IMR-90 (cell line): ENCODE measurements around the gene TAF8. TPM values are rescaled to one million over a fixed set of nuclear protein-coding genes. Genes with fewer than 3 reads are reported as not detected.

ENCODE experiments used
- ATAC-seq: fragments of 200-7000 bp; cut with Tn5 transposase; 2 replicates; pipeline ENCODE4 v1.9.1; 2020; ENCODE audit warnings: low read depth, mild to moderate bottlenecking, moderate library complexity
- BruUV-seq: library from RNA; stranded (reverse); fragments of 400-500 nt; replicated peaks from 2 replicates; lab custom pipeline; 2021; lab: Mats Ljungman, UMichigan
- CTCF ChIA-PET: fragments of 300-600 bp; formaldehyde crosslinking; extraction: SDS; loops from one replicate; lab custom pipeline; 2021; ENCODE audit warnings: antibody characterized with exemption; lab: Yijun Ruan, JAX
- POLR2A ChIA-PET: fragments of 300-600 bp; sonication (Branson Sonifier 250); formaldehyde crosslinking; loops from one replicate; lab custom pipeline; 2022; ENCODE audit warnings: antibody characterized with exemption; ENCODE audit not compliant: unreplicated experiment; lab: Charles Lee
- DNase-seq: peaks from one replicate; pipeline ENCODE4 v3.0.0; 2013
- H2AFZ ChIP-seq: replicated peaks from 2 replicates; pipeline ENCODE3; 2013; ENCODE audit warnings: low read length, mild to moderate bottlenecking; ENCODE audit not compliant: poor library complexity
- H2AK5ac ChIP-seq: 2 replicates; pipeline ENCODE4 v1.6.1; 2013; ENCODE audit warnings: low read depth, low read length, inconsistent platforms
- H2AK9ac ChIP-seq: replicated peaks from 2 replicates; pipeline ENCODE3; 2013; ENCODE audit warnings: mild to moderate bottlenecking, low read depth, low read length, moderate library complexity; ENCODE audit not compliant: poor library complexity
- H2BK120ac ChIP-seq: 2 replicates; pipeline ENCODE4 v1.6.1; 2013; ENCODE audit warnings: low read depth, low read length, inconsistent platforms
- H2BK15ac ChIP-seq: 3 replicates; pipeline ENCODE4 v1.6.1; 2013; ENCODE audit warnings: low read depth, low read length, inconsistent platforms
- H2BK20ac ChIP-seq: 2 replicates; pipeline ENCODE4 v1.6.1; 2013; ENCODE audit warnings: low read depth, mild to moderate bottlenecking, inconsistent platforms, low read length, moderate library complexity
- H2BK5ac ChIP-seq: 2 replicates; pipeline ENCODE4 v1.6.1; 2013; ENCODE audit warnings: mild to moderate bottlenecking, low read depth, low read length, inconsistent platforms; ENCODE audit not compliant: poor library complexity, severe bottlenecking
- H3K14ac ChIP-seq: replicated peaks from 2 replicates; pipeline ENCODE4 v1.6.1; 2013; ENCODE audit warnings: low read depth, low read length, inconsistent platforms
- H3K18ac ChIP-seq: 2 replicates; pipeline ENCODE4 v1.6.1; 2013; ENCODE audit warnings: low read depth, low read length, control low read depth
- H3K23ac ChIP-seq: 2 replicates; pipeline ENCODE4 v1.6.1; 2013; ENCODE audit warnings: low read depth, low read length, inconsistent platforms
- H3K27ac ChIP-seq: 2 replicates; pipeline ENCODE4 v1.5.1; 2013; ENCODE audit warnings: mild to moderate bottlenecking, control low read depth, low read length; ENCODE audit not compliant: insufficient read depth
- H3K27me3 ChIP-seq: 2 replicates; pipeline ENCODE4 v1.6.1; 2013; ENCODE audit warnings: low read length; ENCODE audit not compliant: control insufficient read depth, insufficient read depth
- H3K36me3 ChIP-seq: 2 replicates; pipeline ENCODE4 v1.6.1; 2013; ENCODE audit warnings: low read length, mixed read lengths; ENCODE audit not compliant: control insufficient read depth, insufficient read depth
- H3K4ac ChIP-seq: 2 replicates; pipeline ENCODE4 v1.6.1; 2013; ENCODE audit warnings: low read depth, low read length, inconsistent platforms
- H3K4me1 ChIP-seq: 2 replicates; pipeline ENCODE4 v1.6.1; 2013; ENCODE audit warnings: low read length, mixed read lengths; ENCODE audit not compliant: control insufficient read depth, insufficient read depth
- H3K4me2 ChIP-seq: 2 replicates; pipeline ENCODE4 v1.6.1; 2013; ENCODE audit warnings: low read depth, mild to moderate bottlenecking, control low read depth, low read length, moderate library complexity
- H3K4me3 ChIP-seq: 2 replicates; pipeline ENCODE4 v1.5.1; 2013; ENCODE audit warnings: low read depth, mild to moderate bottlenecking, control low read depth, low read length, moderate library complexity; ENCODE audit not compliant: insufficient read depth
- H3K56ac ChIP-seq: 2 replicates; pipeline ENCODE4 v1.6.1; 2013; ENCODE audit warnings: low read length, inconsistent platforms; ENCODE audit not compliant: insufficient read depth; ENCODE audit errors: extremely low read depth
- H3K79me1 ChIP-seq, 2 experiments: 2 replicates each; pipeline ENCODE4 v1.6.1; 2013; ENCODE audit warnings: low read length in 2 of 2, inconsistent platforms in 1 of 2, low read depth in 1 of 2
- H3K9ac ChIP-seq: 2 replicates; pipeline ENCODE4 v1.6.1; 2013; ENCODE audit warnings: low read depth, low read length, control low read depth
- H3K9me1 ChIP-seq: 2 replicates; pipeline ENCODE4 v1.6.1; 2013; ENCODE audit warnings: low read length, inconsistent platforms; ENCODE audit not compliant: insufficient read depth
- H3K9me3 ChIP-seq: 2 replicates; pipeline ENCODE4 v1.6.1; 2013; ENCODE audit warnings: low read length; ENCODE audit not compliant: control insufficient read depth, insufficient read depth
- H4K20me1 ChIP-seq: 2 replicates; pipeline ENCODE4 v1.6.1; 2013; ENCODE audit warnings: low read length, inconsistent platforms; ENCODE audit not compliant: insufficient read depth
- H4K5ac ChIP-seq: 2 replicates; pipeline ENCODE4 v1.6.1; 2013; ENCODE audit warnings: mild to moderate bottlenecking, low read depth, low read length, control low read depth
- H4K8ac ChIP-seq, 2 experiments: 2 replicates each; pipeline ENCODE4 v1.6.1; 2013; ENCODE audit warnings: low read depth in 2 of 2, low read length in 2 of 2, control low read depth in 1 of 2, inconsistent platforms in 1 of 2
- H4K91ac ChIP-seq: 2 replicates; pipeline ENCODE4 v1.6.1; 2013; ENCODE audit warnings: low read depth, low read length, inconsistent platforms; ENCODE audit not compliant: insufficient read depth
- CEBPB ChIP-seq: IDR thresholded peaks from 2 replicates; pipeline ENCODE4 v1.6.1; 2012; ENCODE audit warnings: low read depth, low read length, improper control_type of control experiment
- FOS ChIP-seq: fragments of 150-350 bp; IDR thresholded peaks from 2 replicates; pipeline ENCODE4 v1.6.1; 2016; ENCODE audit warnings: low read depth, low read length
- MAFK ChIP-seq: IDR thresholded peaks from 2 replicates; pipeline ENCODE4 v1.6.1; 2012; ENCODE audit warnings: low read depth, low read length, improper control_type of control experiment
- MAZ ChIP-seq: IDR thresholded peaks from 2 replicates; pipeline ENCODE4 v1.6.1; 2012; ENCODE audit warnings: low read depth, mild to moderate bottlenecking, low read length, improper control_type of control experiment, moderate library complexity, borderline replicate concordance
- MXI1 ChIP-seq: IDR thresholded peaks from 2 replicates; pipeline ENCODE4 v1.6.1; 2012; ENCODE audit warnings: low read depth, mild to moderate bottlenecking, low read length, moderate library complexity, borderline replicate concordance
- NFE2L2 ChIP-seq: fragments of 150-350 bp; IDR thresholded peaks from 2 replicates; pipeline ENCODE4 v1.6.1; 2016; ENCODE audit warnings: low read depth, mild to moderate bottlenecking, low read length
- POLR2A ChIP-seq: IDR thresholded peaks from 2 replicates; pipeline ENCODE4 v1.6.1; 2012; ENCODE audit warnings: mild to moderate bottlenecking, low read depth, low read length
- RAD21 ChIP-seq: IDR thresholded peaks from 2 replicates; pipeline ENCODE4 v1.6.1; 2012; ENCODE audit warnings: low read length, improper control_type of control experiment
- RCOR1 ChIP-seq: IDR thresholded peaks from 2 replicates; pipeline ENCODE4 v1.6.1; 2012; ENCODE audit warnings: mild to moderate bottlenecking, low read length, improper control_type of control experiment; ENCODE audit not compliant: insufficient replicate concordance
- RFX5 ChIP-seq: IDR thresholded peaks from 2 replicates; pipeline ENCODE4 v1.8.0; 2012; ENCODE audit warnings: low read depth, mild to moderate bottlenecking, low read length, moderate library complexity
- SMC3 ChIP-seq: fragments of 150-350 bp; IDR thresholded peaks from 2 replicates; pipeline ENCODE4 v1.6.1; 2016; ENCODE audit warnings: low read depth, mild to moderate bottlenecking, antibody characterized with exemption, low read length, moderate library complexity
- USF2 ChIP-seq: fragments of 150-350 bp; IDR thresholded peaks from 2 replicates; pipeline ENCODE4 v1.6.1; 2017; ENCODE audit warnings: mild to moderate bottlenecking, antibody characterized with exemption, low read length, low read depth
- WGBS, 2 experiments: methylation state at CpG; one replicate each; pipeline versions ENCODE4 v1.1.5 to v1.1.7; 2013; ENCODE audit warnings: missing lambda C conversion rate in 2 of 2; ENCODE audit not compliant: insufficient read length in 1 of 2; ENCODE audit errors: extremely low coverage in 2 of 2; 5-methylcytosine and 5-hydroxymethylcytosine counted together
- dilution Hi-C: fragments of 300-500 bp; cut with HindIII; formaldehyde crosslinking; loops from one replicate; pipeline ENCODE4 v1.14.3; 2018; ENCODE audit warnings: low sequenced_read_pairs; ENCODE audit not compliant: unreplicated experiment
- in situ Hi-C: fragments of 300-500 bp; cut with MboI; formaldehyde crosslinking; loops from 3 replicates; pipeline ENCODE4 v1.14.3; 2019; ENCODE audit warnings: low sequenced_read_pairs, inconsistent platforms, mixed read lengths
- intact Hi-C: fragments of 100-400 bp; cut with micrococcal nuclease; formaldehyde crosslinking; loops from 2 replicates; pipeline ENCODE4 v1.10.0; 2022
- polyA plus RNA-seq, 3 experiments: library from polyadenylated mRNA; depleted of rRNA; stranded (reverse); fragments of >200 nt; gene quantifications; 2 replicates each; pipeline ENCODE4 v1.2.3, GENCODE V29; 2012; ENCODE audit warnings: low replicate concordance in 1 of 3
- total RNA-seq: library from RNA; depleted of rRNA; stranded (reverse); fragments of >200 nt; gene quantifications from 2 replicates; pipeline ENCODE4 v1.2.3, GENCODE V29; 2012
- TF ChIP-seq, protein P1 (sequence below): fragments of 150-350 bp; IDR thresholded peaks from 2 replicates; pipeline ENCODE4 v1.6.1; 2016; ENCODE audit warnings: low read depth, mild to moderate bottlenecking, low read length, moderate library complexity, borderline replicate concordance
- TF ChIP-seq, protein P2 (sequence below): conservative IDR thresholded peaks from 2 replicates; pipeline ENCODE4 v1.5.1; 2012; ENCODE audit warnings: mild to moderate bottlenecking, low read depth, low read length, improper control_type of control experiment

Gene TAF8
- total and polyA plus RNA-seq, 2 of the 4 experiments (the other 2 are of a cell fraction): 14.3 to 22.8 TPM

DNA sequence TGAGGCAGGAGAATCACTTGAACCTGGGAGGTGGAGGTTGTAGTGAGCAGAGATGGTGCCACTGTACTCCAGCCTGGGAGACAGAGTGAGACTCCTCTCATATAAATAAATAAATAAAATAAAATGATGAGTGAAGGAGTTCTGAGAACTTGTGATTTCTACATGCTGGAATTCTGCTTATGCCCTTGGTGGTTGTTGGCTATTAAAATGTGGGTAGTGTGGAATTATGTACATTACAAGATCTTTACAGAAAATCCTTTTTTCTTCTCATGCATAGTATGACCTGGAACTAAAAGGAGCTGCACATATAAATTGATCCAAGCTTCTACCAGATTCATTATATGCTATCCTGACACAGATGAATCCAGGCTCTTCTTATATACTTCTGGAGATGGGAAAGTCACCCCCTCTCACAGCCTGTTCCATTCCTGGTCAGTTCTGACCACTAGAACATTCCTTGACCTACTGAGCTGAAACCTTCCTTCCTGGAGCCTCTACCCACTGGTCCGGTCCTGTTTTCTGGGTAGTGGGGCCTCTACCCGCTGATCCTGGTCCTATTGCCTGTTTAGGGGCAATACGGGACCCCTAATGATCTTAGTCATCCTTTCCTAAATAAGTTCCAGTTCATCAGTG is 37.7 kb upstream of the TAF8 start:
- 100% methylated on average over 1 of the region's 3 CpGs; no CpG with 5 or more reads in 1 of the 2 experiments for WGBS, 2 experiments
- Histone ChIP-seq H2AK5ac (no peak overlapping the region), H3K4me1 (peaks cover 12% of the 10 kb centered on the region), H3K4me2 (0 out of 2 replicates have a peak overlapping the region, but pooled peaks have one; percentile 37), H3K79me1 (no peaks in the 10 kb centered on the region), H2AK9ac (no peak overlapping the region), H3K27ac (no peak overlapping the region), H2AFZ (peak overlapping the region; percentile 54), H3K18ac (no peak overlapping the region; the same call in 1 of the 2 replicates), H3K4ac (no peak overlapping the region), H3K36me3 (no peaks in the 10 kb centered on the region), H3K23ac (no peak overlapping the region), H3K27me3 (no peaks in the 10 kb centered on the region), H4K8ac (0 out of 4 replicates have a peak overlapping the region, but pooled peaks of 1 of the 2 experiments have one; percentile 34), H4K91ac (no peak overlapping the region), H2BK120ac (no peak overlapping the region), H3K9ac (no peak overlapping the region), H3K14ac (peak overlapping the region; percentile 58; the same call in 1 of the 2 replicates), H4K20me1 (peaks cover 3% of the 10 kb centered on the region; the same call in 1 of the 2 replicates), H2BK20ac (peak overlapping the region; percentile 21; the same call in 1 of the 2 replicates), H3K4me3 (no peak overlapping the region), H3K56ac (no peak overlapping the region), H3K9me3 (no peaks in the 10 kb centered on the region), H4K5ac (no peak overlapping the region; the same call in 1 of the 2 replicates), H3K9me1 (peaks cover 6% of the 10 kb centered on the region; the same call in 1 of the 2 replicates), H2BK5ac (peak overlapping the region; percentile 56), H2BK15ac (no peak overlapping the region; the same call in 2 of the 3 replicates)
- dilution Hi-C loops: no loop called here
- in situ Hi-C loops: no loop called here
- TSS peak; percentile 29 for BruUV-seq
- peak; percentile 15 for ATAC-seq
- no peak for TF ChIP-seq NFE2L2
- TF ChIP-seq FOS: no peak
- no peak for TF ChIP-seq RFX5
- TF ChIP-seq, protein P1, sequence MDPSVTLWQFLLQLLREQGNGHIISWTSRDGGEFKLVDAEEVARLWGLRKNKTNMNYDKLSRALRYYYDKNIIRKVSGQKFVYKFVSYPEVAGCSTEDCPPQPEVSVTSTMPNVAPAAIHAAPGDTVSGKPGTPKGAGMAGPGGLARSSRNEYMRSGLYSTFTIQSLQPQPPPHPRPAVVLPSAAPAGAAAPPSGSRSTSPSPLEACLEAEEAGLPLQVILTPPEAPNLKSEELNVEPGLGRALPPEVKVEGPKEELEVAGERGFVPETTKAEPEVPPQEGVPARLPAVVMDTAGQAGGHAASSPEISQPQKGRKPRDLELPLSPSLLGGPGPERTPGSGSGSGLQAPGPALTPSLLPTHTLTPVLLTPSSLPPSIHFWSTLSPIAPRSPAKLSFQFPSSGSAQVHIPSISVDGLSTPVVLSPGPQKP: no peak
- no peak for TF ChIP-seq MAFK
- no peak for TF ChIP-seq RAD21
- no peak for TF ChIP-seq MAZ
- TF ChIP-seq, protein P2, sequence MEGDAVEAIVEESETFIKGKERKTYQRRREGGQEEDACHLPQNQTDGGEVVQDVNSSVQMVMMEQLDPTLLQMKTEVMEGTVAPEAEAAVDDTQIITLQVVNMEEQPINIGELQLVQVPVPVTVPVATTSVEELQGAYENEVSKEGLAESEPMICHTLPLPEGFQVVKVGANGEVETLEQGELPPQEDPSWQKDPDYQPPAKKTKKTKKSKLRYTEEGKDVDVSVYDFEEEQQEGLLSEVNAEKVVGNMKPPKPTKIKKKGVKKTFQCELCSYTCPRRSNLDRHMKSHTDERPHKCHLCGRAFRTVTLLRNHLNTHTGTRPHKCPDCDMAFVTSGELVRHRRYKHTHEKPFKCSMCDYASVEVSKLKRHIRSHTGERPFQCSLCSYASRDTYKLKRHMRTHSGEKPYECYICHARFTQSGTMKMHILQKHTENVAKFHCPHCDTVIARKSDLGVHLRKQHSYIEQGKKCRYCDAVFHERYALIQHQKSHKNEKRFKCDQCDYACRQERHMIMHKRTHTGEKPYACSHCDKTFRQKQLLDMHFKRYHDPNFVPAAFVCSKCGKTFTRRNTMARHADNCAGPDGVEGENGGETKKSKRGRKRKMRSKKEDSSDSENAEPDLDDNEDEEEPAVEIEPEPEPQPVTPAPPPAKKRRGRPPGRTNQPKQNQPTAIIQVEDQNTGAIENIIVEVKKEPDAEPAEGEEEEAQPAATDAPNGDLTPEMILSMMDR: no peak
- TF ChIP-seq POLR2A: no peak
- TF ChIP-seq SMC3: no peak
- TF ChIP-seq RCOR1: no peak
- TF ChIP-seq USF2: no peak
- TF ChIP-seq CEBPB: no peak
- TF ChIP-seq MXI1: no peak
- ChIA-PET POLR2A (no interaction called here), CTCF (no interaction called here)
- DNase-seq: no peak
- intact Hi-C loops: no loop called here
